SK-N-MC (cell line): ENCODE data around the gene DSCAM.

Experiments
- EZH2 ChIP-seq: fragments of 200-600 bp; sonication (generic); IDR thresholded peaks from one replicate; pipeline ENCODE4 v1.6.1; 2017; ENCODE audit warnings: antibody characterized with exemption
- POLR2AphosphoS5 ChIP-seq: IDR thresholded peaks from 2 replicates; pipeline ENCODE4 v1.6.1; 2012; ENCODE audit warnings: mild to moderate bottlenecking, low read depth, low read length, borderline replicate concordance

DNA sequence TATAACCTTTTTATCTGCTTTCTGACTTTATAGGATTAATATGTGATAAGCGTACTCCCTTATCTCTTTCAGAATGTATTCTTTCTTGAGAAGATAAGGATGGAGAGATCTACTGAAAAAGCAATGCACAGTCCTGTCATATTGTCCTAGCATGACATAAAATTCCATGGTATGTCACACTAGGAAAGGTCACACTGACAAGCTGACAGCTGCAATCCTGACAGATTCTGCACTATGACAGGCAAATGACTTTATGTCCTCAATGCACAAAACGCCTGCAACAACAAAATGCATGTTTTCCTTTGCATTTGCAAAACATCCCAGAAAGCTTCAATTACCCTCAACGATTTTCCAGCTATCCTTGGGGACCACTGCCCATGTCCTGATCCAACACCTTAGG is 393.8 kb downstream of the DSCAM start:
- no peak for TF ChIP-seq POLR2AphosphoS5
- no peak for TF ChIP-seq EZH2
